H1 (cell line): ENCODE measurements around the gene TSC2. TPM values are rescaled to one million over a fixed set of nuclear protein-coding genes. Genes with fewer than 3 reads are reported as not detected.

Experiments
- TAF7 ChIP-seq: optimal IDR thresholded peaks from 2 replicates; pipeline ENCODE3; 2011; ENCODE audit warnings: low read depth, mild to moderate bottlenecking, inconsistent platforms, low read length, moderate library complexity, borderline replicate concordance
- ZNF274 ChIP-seq: IDR thresholded peaks from 2 replicates; pipeline ENCODE4 v1.7.0; 2012; ENCODE audit warnings: low read length, borderline replicate concordance; ENCODE audit errors: extremely low read depth
- polyA plus RNA-seq, 7 experiments: library from polyadenylated mRNA; depleted of rRNA in 3 of 7; stranded (reverse) in 5 of 7; unstranded in 2 of 7; fragments of >200 nt in 5 of 7; fragments of 200-250 nt in 2 of 7; gene quantifications; 1 replicate in 5 of 7; 2 replicates in 1 of 7; 4 replicates in 1 of 7; pipeline versions ENCODE4 v1.2.1 to v1.2.3, GENCODE V29; 2011 to 2013; ENCODE audit warnings: missing spikeins in 2 of 7, mixed read lengths in 2 of 7
- total RNA-seq: library from RNA; stranded (reverse); fragmentation: NEBNext Ultra II Directional; extraction: Animal tissue kit (Norgen Biotek cat#: 25700); gene quantifications from 2 replicates; pipeline ENCODE4 v1.2.1, GENCODE V29; 2021

TSC2 gene
- total and polyA plus RNA-seq, 2 of the 8 experiments (the other 6 are each of a cell fraction or from before 2014, with no cell fraction given), result 65.9 to 96.6 TPM

GRCh38 chr16:2034696-2035430 lies 12.9 kb upstream of the TSC2 start (continued):
- no peak for TF ChIP-seq ZNF274
- TF ChIP-seq TAF7, result no peak
